Embryonic facial prominence (tissue), 1 donor: ENCODE data around the gene YWHAG.
"Not testable (repeated sequence)": the region's sequence is repeated elsewhere in the genome, so short reads cannot be mapped to it uniquely, and the experiment has no call there.

Experiments used
- DNase-seq: peaks from one replicate; pipeline ENCODE4 v3.0.0-alpha.2; 2016; ENCODE audit errors: extremely low spot score

The YWHAG gene

GRCh38 chr7:76358481-76359110 lies at the start of gene YWHAG:
Gene YWHAG (minus strand): TSS chr7:76358991. CDS start chr7:76358808, 183 bp downstream.
- DNase-seq, result peak; percentile 84

GRCh38 chr7:76408121-76408560 lies 49.4 kb upstream of the YWHAG start:
- no peak for DNase-seq

- DNase-seq, result no peak
These were observed 48.9 kb upstream of the YWHAG start for GRCh38 chr7:76407718-76408117.

GRCh38 chr7:76405738-76406137 lies 46.9 kb upstream of the YWHAG start:
- no peak for DNase-seq

- DNase-seq, result no peak
These were observed 45.1 kb upstream of the YWHAG start for GRCh38 chr7:76403780-76404494.

- not testable (repeated sequence) for DNase-seq
These were observed 44.3 kb upstream of the YWHAG start for GRCh38 chr7:76403097-76403496.

- no peak for DNase-seq
These were observed 41.5 kb upstream of the YWHAG start for GRCh38 chr7:76400248-76400647.

- no peak for DNase-seq
These were observed 38.8 kb upstream of the YWHAG start for GRCh38 chr7:76397409-76398183.

- no peak for DNase-seq
These were observed 38.1 kb upstream of the YWHAG start for GRCh38 chr7:76396864-76397263.

GRCh38 chr7:76395965-76396726 lies 37.4 kb upstream of the YWHAG start:
- DNase-seq, result no peak

- not testable (repeated sequence) for DNase-seq
These were observed 36.8 kb upstream of the YWHAG start for GRCh38 chr7:76395605-76395964.

- no peak for DNase-seq
These were observed 36.2 kb upstream of the YWHAG start for GRCh38 chr7:76394957-76395356.

- peak; percentile 76 for DNase-seq
These were observed 34.6 kb upstream of the YWHAG start for GRCh38 chr7:76393116-76394031.

- no peak for DNase-seq
These were observed 33.8 kb upstream of the YWHAG start for GRCh38 chr7:76392531-76393115.

- no peak for DNase-seq
These were observed 31.3 kb upstream of the YWHAG start for GRCh38 chr7:76390092-76390491.

- DNase-seq, result not testable (repeated sequence)
These were observed 29.0 kb upstream of the YWHAG start for GRCh38 chr7:76387789-76388188.

- no peak for DNase-seq
These were observed 28.0 kb upstream of the YWHAG start for GRCh38 chr7:76386691-76387260.

- no peak for DNase-seq
These were observed 24.5 kb upstream of the YWHAG start for GRCh38 chr7:76383089-76383944.

- no peak for DNase-seq
These were observed 23.0 kb upstream of the YWHAG start for GRCh38 chr7:76381814-76382213.
